HG03378 (cell line): ENCODE measurements around the gene NDUFS7.

Experiments
- ATAC-seq: cut with Tn5 transposase; IDR thresholded peaks from one replicate; pipeline ENCODE4 v1.9.1; 2021; ENCODE audit warnings: mild to moderate bottlenecking, moderate library complexity; ENCODE audit not compliant: unreplicated experiment

The NDUFS7 gene

GRCh38 chr19:1364070-1364704 lies 19.5 kb upstream of the NDUFS7 start:
- no peak for ATAC-seq

- no peak for ATAC-seq
Observed at GRCh38 chr19:1365319-1366269, 18.1 kb upstream of the NDUFS7 start.

DNA sequence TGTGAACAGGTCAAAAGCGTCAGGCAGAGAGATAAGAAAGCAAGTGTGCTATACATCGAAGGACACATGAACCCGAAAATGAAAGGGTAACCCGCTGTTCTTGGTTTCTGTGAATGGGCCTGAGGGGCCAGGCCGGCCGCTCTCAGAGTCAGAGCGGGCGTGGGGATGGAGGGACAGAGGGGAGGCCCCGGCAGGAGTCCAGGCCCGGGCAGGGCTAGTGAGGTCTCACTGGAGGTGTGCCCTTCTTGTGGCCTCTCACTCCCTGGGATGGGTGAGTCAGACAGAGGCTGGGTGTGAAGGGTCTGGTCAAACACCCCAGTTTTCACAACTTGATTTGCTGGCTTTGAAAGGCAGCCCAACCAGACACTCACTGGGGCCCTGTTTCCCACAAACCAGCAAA lies 17.4 kb upstream of the NDUFS7 start:
- ATAC-seq: no peak

DNA sequence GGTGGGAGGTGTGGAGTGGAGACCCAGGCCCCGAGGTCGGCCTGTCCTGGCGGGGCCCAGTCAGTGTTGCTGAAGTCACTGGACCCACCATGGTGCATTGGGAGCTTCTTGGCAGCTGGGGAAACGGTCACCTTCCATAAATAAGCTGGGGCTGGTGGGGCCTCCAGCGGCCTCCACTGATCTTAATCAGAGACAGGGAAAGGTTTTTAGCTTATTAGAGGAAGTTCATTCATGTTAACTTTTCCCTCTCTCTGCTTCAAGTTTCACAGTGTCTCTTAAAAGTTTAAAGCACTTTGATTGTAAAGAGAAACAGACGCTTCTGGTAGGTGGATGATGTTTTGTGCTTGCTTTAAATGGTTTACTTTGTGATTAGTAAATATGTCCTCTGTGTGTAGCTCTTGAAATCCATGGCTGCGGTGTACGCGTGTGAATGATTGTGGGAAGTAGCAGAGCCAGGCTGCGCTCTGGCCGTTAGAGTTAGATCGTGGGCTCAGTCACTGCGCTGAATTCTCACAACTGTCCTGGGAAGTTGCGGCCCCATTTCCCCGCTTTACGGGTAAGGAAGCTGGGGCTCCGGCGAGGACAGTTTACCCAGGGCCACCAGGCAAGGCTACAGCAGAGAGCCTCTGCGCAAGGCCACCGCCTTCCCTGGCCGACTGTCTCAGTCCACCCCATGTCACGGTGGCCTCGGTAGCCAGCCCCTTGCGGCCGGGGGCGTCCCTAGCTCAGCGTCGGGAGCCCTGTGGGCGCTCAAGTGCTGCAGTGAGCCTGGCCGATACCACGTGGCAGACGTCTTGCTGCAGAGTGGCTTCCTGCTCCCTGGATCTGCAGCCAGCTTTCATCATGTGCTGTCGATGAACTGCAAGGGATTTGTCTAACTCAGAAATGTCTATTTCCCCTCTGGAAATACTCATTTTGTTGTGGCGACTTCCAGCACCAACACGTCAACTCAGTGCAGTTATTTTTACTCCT lies 16.5 kb upstream of the NDUFS7 start:
- ATAC-seq: no peak

GRCh38 chr19:1369214-1369805 lies 14.4 kb upstream of the NDUFS7 start:
- no peak for ATAC-seq

DNA sequence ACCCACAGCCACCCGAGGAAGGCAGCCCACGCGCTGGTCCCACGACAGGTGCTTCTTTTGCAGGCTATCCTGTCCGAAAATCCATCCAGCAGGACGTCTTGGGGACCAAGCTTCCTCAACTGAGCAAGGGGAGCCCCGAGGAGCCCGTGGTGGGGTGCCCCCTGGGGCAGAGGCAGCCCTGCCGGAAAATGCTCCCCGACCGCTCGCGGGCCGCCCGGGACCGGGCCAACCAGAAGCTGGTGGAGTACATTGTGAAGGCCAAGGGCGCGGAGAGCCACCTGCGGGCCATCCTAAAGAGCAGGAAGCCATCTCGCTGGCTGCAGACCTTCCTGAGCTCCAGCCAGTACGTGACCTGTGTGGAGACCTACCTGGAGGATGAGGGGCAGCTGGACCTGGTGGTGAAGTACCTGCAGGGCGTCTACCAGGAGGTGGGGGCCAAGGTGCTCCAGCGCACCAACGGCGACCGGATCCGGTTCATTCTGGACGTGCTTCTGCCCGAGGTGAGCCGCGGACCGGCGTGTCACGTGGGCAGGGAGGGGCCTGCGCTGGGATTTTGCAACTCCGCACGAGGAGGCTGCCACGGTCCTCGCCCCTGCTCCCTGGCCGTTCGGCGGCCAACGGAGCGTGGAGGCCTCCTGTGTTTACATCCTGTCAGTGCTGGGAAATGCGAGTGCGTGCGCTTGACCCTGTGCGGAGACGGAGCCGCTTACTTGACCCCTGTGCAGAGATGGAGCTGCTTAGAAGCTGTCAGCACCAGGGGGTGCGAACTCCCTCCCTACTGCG lies 12.9 kb upstream of the NDUFS7 start:
- no peak for ATAC-seq

DNA sequence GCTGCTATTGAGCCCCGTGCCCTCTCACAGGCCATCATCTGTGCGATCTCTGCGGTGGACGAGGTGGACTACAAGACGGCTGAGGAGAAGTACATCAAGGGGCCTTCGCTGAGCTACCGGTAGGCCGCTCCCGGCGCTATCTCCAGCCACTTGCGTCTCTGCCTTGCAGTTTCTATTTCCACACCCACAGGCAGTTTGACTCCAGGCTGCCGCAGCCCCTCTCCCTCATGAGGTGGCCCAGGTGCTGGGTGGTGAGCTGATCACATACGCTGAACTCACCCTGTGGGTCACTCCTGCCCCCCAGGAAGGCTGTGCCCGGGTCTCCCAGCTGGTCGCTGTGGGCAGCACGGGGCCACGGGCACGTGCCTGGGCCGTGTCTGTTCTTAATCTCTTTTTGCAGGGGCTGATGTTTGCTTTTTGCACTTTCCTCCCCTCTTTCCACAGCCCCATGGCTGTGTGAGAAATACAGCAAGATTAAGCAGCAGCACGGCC lies 10.6 kb upstream of the NDUFS7 start:
- ATAC-seq: no peak

- no peak for ATAC-seq
Observed at GRCh38 chr19:1373534-1374249, 10.0 kb upstream of the NDUFS7 start.

- no peak for ATAC-seq
Observed at GRCh38 chr19:1374250-1374577, 9.5 kb upstream of the NDUFS7 start.

DNA sequence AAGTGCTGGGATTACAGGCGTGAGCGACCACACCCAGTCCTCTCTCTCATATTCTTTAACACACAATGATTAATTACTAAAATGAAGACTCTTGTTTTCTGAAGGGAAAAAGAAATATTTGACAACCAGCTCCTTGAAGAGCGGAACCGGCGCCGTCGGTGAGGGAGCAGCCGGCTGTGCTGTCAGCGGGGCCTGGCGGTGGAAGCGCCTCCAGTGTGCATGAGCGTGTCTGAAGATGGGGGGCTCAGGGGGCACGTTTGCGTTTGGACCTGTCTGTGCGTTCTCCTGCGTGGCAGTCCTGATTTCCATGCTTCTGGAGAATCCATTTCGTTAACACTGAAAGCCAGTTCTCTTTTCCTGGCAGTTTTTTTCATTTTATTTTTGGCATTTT lies 7.3 kb upstream of the NDUFS7 start:
- no peak for ATAC-seq

DNA sequence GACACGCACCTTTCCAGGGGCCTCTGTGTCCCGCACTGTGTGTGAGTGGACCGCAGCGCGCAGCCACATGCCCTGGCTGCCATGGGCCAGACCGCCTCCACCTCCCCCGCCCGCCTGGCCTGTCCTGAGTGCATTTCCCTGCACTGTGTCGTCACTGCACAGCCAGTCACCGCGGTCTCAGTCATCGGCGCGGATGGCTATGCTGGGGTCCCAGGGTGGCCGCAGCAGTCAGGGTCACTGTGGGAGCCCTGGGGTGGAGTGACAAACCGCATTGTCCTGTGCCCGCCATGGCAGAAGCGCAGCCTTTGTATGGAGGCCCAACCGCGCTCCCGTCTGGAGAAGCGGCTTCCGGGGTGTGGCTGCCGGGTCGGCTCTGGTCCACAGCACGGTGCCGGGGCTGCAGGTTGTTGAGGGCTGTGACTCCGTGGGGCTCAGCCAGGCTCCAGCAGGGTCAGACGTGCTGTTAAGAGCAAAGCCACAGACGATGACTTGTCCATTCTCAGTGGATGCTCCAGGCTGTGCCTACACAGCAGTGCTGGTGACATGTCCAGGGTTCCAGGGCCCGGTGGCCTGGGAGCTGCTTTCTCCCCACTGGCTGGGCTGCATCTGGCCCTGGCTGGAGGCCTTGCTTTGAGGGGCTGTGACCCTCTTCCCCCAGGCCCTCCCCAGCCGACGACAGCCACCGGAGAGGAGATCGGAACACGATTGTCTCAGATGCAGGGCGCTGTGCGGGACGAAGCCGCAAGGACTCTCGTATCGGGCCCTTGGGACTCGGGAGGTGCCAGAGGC lies 6.3 kb upstream of the NDUFS7 start:
- ATAC-seq: no peak

- no peak for ATAC-seq
Observed at GRCh38 chr19:1377965-1378785, 5.5 kb upstream of the NDUFS7 start.

GRCh38 chr19:1379126-1379905 lies 4.4 kb upstream of the NDUFS7 start:
- ATAC-seq: no peak

DNA sequence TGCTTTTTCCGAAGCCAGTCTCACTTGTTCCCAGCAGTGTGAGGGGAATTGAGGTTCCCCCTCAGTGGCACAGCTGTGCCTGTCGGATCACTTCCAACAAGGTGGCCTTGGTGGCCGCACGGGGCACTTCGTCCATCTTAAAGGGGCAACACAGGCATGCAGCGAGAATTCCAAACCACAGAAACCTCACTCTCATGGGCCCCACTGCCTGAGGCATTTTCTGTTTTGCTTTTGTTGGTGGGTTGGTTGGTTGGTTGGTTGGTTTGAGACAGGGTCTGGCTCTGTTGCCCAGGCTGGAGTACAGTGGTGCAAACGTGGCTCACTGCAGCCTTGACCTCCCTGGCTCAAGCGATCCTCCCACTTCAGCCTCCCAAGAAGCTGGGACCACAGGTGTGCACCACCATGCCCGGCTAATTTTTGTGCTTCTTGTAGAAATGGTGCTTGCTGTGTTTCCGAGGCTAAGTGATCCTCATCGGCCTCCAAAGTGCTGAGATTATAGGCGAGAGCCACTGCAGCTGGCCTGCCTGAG lies 3.7 kb upstream of the NDUFS7 start:
- ATAC-seq: no peak

DNA sequence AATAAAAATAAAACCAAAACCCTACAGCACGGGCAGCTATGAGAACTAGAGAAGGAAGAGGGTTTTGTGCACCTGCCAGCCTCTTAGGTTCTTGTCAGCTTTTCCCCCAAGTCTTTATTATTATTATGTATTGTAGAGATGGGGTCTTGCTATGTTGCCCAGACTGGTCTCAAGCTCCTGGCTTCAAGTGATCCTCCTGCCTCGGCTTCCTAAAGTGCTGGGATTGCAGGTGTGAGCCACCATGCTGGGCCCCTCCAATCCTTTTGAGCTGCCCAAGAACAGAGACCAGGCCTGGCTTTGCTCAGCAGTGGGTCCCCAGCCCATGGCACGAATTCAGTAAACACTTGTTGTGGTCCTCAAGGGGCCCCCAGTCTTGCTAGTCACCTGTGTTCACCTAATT lies 1.5 kb upstream of the NDUFS7 start:
- ATAC-seq: no peak

DNA sequence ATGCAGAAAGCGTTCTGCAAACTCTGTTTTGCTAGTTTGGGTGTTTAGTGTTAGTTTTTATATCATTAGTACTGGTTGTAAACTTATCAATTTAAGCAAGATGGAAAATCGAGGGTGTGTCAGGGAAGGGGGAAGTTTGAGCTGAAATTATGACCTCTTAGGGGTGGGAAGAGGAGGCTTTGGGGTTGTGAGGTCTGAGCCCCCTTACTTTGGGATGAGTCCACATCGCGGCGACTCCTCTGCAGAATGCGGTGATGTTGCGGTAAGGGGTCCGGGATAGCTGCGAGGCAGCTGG lies 743 bp upstream of the NDUFS7 start:
- no peak for ATAC-seq

DNA sequence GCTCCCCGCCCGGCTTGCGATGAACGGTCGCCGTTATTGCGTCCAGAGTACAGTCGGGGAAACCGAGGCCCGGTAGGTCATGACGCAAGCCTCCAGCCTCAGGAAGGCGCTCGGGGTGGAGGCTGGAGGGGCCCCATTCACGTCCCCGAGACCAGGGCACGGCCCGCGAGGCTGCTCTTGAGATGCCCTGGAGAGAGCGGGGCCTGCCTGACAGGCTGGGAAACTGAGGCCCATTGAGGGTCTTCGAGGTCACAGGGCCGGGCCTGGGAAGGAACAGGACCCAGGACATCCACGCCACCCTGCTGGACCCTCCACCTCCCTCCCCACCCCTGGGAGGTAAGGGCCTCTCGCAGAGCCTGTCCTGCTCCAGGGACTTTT lies 367 bp downstream of the NDUFS7 start:
- peak; percentile 10 for ATAC-seq
